ENCODE results near the gene TOP2B.

DNA sequence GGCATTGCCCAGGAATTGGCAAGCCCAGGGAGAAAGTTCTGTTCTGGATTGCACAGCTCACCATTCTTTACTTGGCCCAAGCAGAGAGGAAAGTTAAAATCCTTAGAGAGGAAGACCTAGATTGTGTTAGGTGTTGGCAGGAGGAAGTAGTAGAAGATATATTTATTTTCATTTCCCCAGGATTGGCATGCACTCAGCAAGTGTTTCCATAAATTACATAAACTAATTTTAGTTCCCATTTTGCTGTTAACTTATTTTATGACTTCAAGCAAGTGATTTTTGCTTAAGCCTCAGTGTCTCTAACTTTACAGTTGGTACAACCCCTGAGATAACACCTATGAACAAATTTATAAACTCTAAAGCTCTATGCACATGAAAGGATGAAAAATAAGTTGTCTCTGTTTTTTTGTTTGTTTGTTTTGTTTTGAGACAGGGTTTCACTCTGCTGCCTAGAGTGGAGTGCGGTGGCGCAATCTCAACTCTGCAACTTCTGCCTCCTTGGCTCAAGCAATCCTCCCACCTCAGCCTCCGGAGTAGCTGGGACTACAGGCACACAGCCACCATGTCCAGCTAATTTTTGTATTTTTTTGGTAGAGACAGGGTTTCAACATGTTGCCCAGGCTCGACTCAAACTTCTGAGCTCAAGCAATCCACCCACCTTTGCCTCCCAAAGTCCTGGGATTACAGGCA lies 31.2 kb upstream of the TOP2B start:
- TF ChIP-seq, protein P1, sequence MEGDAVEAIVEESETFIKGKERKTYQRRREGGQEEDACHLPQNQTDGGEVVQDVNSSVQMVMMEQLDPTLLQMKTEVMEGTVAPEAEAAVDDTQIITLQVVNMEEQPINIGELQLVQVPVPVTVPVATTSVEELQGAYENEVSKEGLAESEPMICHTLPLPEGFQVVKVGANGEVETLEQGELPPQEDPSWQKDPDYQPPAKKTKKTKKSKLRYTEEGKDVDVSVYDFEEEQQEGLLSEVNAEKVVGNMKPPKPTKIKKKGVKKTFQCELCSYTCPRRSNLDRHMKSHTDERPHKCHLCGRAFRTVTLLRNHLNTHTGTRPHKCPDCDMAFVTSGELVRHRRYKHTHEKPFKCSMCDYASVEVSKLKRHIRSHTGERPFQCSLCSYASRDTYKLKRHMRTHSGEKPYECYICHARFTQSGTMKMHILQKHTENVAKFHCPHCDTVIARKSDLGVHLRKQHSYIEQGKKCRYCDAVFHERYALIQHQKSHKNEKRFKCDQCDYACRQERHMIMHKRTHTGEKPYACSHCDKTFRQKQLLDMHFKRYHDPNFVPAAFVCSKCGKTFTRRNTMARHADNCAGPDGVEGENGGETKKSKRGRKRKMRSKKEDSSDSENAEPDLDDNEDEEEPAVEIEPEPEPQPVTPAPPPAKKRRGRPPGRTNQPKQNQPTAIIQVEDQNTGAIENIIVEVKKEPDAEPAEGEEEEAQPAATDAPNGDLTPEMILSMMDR (IDR thresholded peaks at IDR 0.05): no peak
- TF ChIP-seq POLR2A (IDR thresholded peaks at IDR 0.05; ENCODE audit: low read depth): no peak
- TF ChIP-seq POLR2AphosphoS5 (IDR thresholded peaks at IDR 0.05): no peak

Measured in esophagus muscularis mucosa (tissue), 3 donors.